ENCODE measurements around the gene SMAP2.
"Not testable (repeated sequence)": the region's sequence is repeated elsewhere in the genome, so short reads cannot be mapped to it uniquely, and the experiment has no call there.

Gene SMAP2

DNA sequence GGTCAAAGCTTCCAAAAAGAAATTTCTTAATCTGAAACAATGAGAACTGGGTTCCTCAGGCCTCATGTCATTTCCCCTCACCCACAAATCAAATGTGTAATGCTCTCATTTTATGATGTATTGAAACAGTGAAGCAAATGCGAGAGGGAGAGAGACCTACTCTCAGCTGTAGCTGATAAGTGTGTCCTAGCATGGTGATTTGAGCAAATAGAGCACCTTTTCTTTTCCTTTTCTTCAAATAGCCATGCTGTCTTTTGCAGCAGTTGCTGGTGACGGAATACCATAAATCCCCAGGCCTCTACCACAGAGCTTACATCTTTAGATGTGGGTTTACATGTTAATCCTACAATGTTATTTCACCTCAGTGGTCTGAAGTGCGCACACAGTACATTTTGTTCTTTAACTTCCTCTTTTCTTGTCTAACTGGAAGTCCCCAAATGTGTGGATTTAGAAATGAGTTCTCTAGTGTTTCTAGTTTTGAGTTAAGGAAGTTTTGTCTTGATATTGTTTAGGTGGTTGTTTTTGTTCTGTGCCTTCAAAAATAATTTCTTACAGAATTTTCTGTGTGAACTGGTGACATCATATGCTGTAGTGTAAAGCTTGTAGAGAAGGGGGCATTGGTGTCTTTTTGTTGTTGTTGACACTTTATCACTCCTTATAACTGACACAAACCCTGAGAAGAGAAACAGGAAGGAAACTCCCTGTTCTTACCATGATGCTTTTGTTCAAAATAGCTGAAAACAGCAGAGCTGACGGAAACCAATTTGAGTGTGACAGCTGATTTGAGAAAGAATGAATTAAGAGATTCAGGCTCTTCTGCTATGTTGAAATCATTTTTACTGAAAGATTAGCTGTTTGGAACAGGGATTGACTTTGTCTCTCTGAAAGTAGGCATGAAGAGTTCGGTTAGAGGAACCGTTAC is 12.2 kb downstream of the SMAP2 start:
- H3K27ac ChIP-seq (ENCODE audit: low read length), result peak overlapping the region; percentile 99
- peaks cover 81% of the 10 kb centered on the region for H3F3A ChIP-seq (ENCODE audit: insufficient read depth, low read length)
- H3K36me3 ChIP-seq (replicated peaks; ENCODE audit: insufficient read depth, low read length), result 0 out of 2 replicates have a peak, but pooled peaks cover 4% of the 10 kb centered on the region
- peak overlapping the region; percentile 50 for H3K4me3 ChIP-seq (ENCODE audit: low read length)
- peak overlapping the region; percentile 94 for H3K4me2 ChIP-seq (ENCODE audit: low read depth, low read length)
- no peaks in the 10 kb centered on the region for H3K9me3 ChIP-seq (replicated peaks; ENCODE audit: insufficient read depth, low read length)
- peaks cover 86% of the 10 kb centered on the region for H3K4me1 ChIP-seq (ENCODE audit: low read length)
- H3K27me3 ChIP-seq (replicated peaks; ENCODE audit: insufficient read depth, low read length), result no peaks in the 10 kb centered on the region
- no peak overlapping the region for H2AFZ ChIP-seq (ENCODE audit: low read length)
- DNase-seq, result peak; percentile 89
- H4K20me1 ChIP-seq (ENCODE audit: insufficient read depth, low read length), result no peaks in the 10 kb centered on the region
- peaks cover 86% of the 10 kb centered on the region for H3K79me2 ChIP-seq (ENCODE audit: low read length)
- H3K9ac ChIP-seq (ENCODE audit: low read length), result peak overlapping the region; percentile 89
- no peaks in the 10 kb centered on the region for H3K9me2 ChIP-seq (replicated peaks; ENCODE audit: insufficient read depth, low read length)
- TF ChIP-seq EZH2 (optimal IDR thresholded peaks at IDR 0.05; ENCODE audit: low read depth, low read length), result no peak
- TF ChIP-seq EZH2phosphoT487 (IDR thresholded peaks at IDR 0.05; ENCODE audit: low read length), result no peak
- TF ChIP-seq, protein P1, sequence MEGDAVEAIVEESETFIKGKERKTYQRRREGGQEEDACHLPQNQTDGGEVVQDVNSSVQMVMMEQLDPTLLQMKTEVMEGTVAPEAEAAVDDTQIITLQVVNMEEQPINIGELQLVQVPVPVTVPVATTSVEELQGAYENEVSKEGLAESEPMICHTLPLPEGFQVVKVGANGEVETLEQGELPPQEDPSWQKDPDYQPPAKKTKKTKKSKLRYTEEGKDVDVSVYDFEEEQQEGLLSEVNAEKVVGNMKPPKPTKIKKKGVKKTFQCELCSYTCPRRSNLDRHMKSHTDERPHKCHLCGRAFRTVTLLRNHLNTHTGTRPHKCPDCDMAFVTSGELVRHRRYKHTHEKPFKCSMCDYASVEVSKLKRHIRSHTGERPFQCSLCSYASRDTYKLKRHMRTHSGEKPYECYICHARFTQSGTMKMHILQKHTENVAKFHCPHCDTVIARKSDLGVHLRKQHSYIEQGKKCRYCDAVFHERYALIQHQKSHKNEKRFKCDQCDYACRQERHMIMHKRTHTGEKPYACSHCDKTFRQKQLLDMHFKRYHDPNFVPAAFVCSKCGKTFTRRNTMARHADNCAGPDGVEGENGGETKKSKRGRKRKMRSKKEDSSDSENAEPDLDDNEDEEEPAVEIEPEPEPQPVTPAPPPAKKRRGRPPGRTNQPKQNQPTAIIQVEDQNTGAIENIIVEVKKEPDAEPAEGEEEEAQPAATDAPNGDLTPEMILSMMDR (IDR thresholded peaks at IDR 0.05; ENCODE audit: low read length), result no peak

DNA sequence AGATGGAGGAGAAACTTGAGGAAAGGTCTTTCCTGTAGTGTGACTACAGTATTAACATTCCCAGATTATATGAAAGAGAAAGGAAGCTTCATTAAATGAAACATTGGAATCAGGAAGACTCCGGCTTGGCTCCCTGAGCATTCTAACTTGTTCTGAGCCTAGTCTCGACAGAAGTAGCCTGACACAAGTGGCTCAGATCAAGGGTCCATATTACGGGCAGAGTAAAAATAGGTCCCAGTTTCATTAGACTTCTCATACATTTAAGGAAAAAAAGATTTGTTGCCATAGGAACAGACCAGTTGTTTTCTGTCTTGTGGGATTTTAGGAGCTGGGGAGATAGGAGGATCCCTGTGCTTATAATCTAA is 12.8 kb downstream of the SMAP2 start:
- no peak overlapping the region for H2AFZ ChIP-seq (ENCODE audit: low read length)
- TF ChIP-seq EZH2phosphoT487 (IDR thresholded peaks at IDR 0.05; ENCODE audit: low read length), result no peak
- no peak for TF ChIP-seq EZH2 (optimal IDR thresholded peaks at IDR 0.05; ENCODE audit: low read depth, low read length)
- TF ChIP-seq, protein P1 (IDR thresholded peaks at IDR 0.05; ENCODE audit: low read length), result no peak
- peaks cover 86% of the 10 kb centered on the region for H3K4me1 ChIP-seq (ENCODE audit: low read length)
- H3K4me2 ChIP-seq (ENCODE audit: low read depth, low read length), result peak overlapping the region; percentile 94
- peak overlapping the region; percentile 99 for H3K27ac ChIP-seq (ENCODE audit: low read length)
- no peaks in the 10 kb centered on the region for H3K9me2 ChIP-seq (replicated peaks; ENCODE audit: insufficient read depth, low read length)
- H3K4me3 ChIP-seq (ENCODE audit: low read length), result peak overlapping the region; percentile 50
- H3K9ac ChIP-seq (ENCODE audit: low read length), result peak overlapping the region; percentile 89
- H3K36me3 ChIP-seq (replicated peaks; ENCODE audit: insufficient read depth, low read length), result 0 out of 2 replicates have a peak, but pooled peaks cover 4% of the 10 kb centered on the region
- H3K79me2 ChIP-seq (ENCODE audit: low read length), result peaks cover 86% of the 10 kb centered on the region
- no peaks in the 10 kb centered on the region for H3K9me3 ChIP-seq (replicated peaks; ENCODE audit: insufficient read depth, low read length)
- peaks cover 77% of the 10 kb centered on the region for H3F3A ChIP-seq (ENCODE audit: insufficient read depth, low read length)
- DNase-seq, result no peak
- no peaks in the 10 kb centered on the region for H3K27me3 ChIP-seq (replicated peaks; ENCODE audit: insufficient read depth, low read length)
- no peaks in the 10 kb centered on the region for H4K20me1 ChIP-seq (ENCODE audit: insufficient read depth, low read length)

DNA sequence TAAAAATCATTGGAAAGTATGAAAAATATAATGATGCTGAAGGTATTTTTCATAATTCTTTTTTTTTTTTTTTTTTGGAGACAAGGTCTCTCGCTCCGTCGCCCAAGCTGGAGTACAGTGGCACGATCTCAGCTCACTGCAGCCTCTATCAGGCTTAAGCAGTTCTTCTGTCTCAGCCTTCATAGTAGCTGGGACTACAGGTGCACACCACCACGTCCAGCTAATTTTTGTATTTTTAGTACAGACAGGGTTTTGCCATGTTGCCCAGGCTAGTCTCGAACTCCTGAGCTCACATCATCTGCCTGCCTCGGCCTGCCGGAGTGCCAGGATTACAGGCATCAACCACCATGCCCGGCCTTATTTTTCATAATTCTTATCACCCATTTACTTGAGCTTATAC is 13.3 kb downstream of the SMAP2 start:
- H4K20me1 ChIP-seq (ENCODE audit: insufficient read depth, low read length), result no peaks in the 10 kb centered on the region
- peaks cover 87% of the 10 kb centered on the region for H3K79me2 ChIP-seq (ENCODE audit: low read length)
- no peak for DNase-seq
- peak overlapping the region; percentile 99 for H3K27ac ChIP-seq (ENCODE audit: low read length)
- no peaks in the 10 kb centered on the region for H3K27me3 ChIP-seq (replicated peaks; ENCODE audit: insufficient read depth, low read length)
- H3K36me3 ChIP-seq (replicated peaks; ENCODE audit: insufficient read depth, low read length), result 0 out of 2 replicates have a peak, but pooled peaks cover 4% of the 10 kb centered on the region
- peak overlapping the region; percentile 50 for H3K4me3 ChIP-seq (ENCODE audit: low read length)
- peaks cover 77% of the 10 kb centered on the region for H3F3A ChIP-seq (ENCODE audit: insufficient read depth, low read length)
- TF ChIP-seq, protein P1 (IDR thresholded peaks at IDR 0.05; ENCODE audit: low read length), result no peak
- TF ChIP-seq EZH2phosphoT487 (IDR thresholded peaks at IDR 0.05; ENCODE audit: low read length), result no peak
- TF ChIP-seq EZH2 (optimal IDR thresholded peaks at IDR 0.05; ENCODE audit: low read depth, low read length), result no peak
- H2AFZ ChIP-seq (ENCODE audit: low read length), result no peak overlapping the region
- peak overlapping the region; percentile 89 for H3K9ac ChIP-seq (ENCODE audit: low read length)
- H3K9me2 ChIP-seq (replicated peaks; ENCODE audit: insufficient read depth, low read length), result no peaks in the 10 kb centered on the region
- peak overlapping the region; percentile 94 for H3K4me2 ChIP-seq (ENCODE audit: low read depth, low read length)
- peaks cover 88% of the 10 kb centered on the region for H3K4me1 ChIP-seq (ENCODE audit: low read length)
- no peaks in the 10 kb centered on the region for H3K9me3 ChIP-seq (replicated peaks; ENCODE audit: insufficient read depth, low read length)

DNA sequence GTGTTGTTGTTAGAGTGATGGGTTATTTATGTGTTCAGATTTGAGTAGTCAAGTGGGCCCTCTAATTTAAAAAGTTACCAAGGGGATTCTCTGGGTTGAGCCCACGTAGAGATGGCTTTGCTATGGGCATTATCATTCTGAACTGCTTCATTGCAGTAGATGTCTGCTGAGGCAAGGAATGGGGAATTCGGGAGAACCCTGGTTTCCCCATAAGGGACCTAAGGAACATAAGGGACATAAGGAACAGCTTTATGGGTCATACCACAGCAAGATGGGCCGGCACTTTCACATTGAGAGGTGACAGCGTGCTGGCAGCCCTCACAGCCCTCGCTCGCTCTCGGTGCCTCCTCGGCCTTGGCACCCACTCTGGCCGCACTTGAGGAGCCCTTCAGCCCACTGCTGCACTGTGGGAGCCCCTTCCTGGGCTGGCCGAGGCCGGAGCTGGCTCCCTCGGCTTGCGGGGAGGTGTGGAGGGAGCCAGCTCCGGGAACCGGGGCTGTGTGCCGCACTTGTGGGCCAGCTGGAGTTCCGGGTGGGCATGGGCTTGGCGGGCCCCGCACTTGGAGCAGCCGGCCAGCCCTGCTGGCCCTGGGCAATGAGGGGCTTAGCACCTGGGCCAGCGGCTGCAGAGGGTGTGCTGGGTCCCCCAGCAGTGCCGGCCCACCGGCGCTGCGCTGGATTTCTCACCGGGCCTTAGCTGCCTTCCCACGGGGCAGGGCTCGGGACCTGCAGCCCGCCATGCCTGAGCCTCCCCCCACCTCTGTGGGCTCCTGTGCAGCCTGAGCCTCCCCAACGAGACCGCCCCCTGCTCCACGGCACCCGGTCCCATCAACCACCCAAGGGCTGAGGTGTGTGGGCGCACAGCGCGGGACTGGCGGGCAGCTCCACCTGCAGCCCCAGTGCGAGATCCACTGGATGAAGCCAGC is 14.1 kb downstream of the SMAP2 start:
- peak overlapping the region; percentile 94; the same call in 1 of the 2 replicates for H3K4me2 ChIP-seq (ENCODE audit: low read depth, low read length)
- H3K79me2 ChIP-seq (ENCODE audit: low read length), result peaks cover 87% of the 10 kb centered on the region
- H3K9ac ChIP-seq (ENCODE audit: low read length), result peak overlapping the region; percentile 89; the same call in 1 of the 2 replicates
- H3F3A ChIP-seq (ENCODE audit: insufficient read depth, low read length), result peaks cover 71% of the 10 kb centered on the region
- H3K27ac ChIP-seq (ENCODE audit: low read length), result peak overlapping the region; percentile 99
- H3K4me1 ChIP-seq (ENCODE audit: low read length), result peaks cover 87% of the 10 kb centered on the region
- not testable (repeated sequence) for DNase-seq; H3K4me3 ChIP-seq (ENCODE audit: low read length); H3K36me3 ChIP-seq (replicated peaks; ENCODE audit: insufficient read depth, low read length); H2AFZ ChIP-seq (ENCODE audit: low read length); H3K9me2 ChIP-seq (replicated peaks; ENCODE audit: insufficient read depth, low read length); H3K9me3 ChIP-seq (replicated peaks; ENCODE audit: insufficient read depth, low read length); H4K20me1 ChIP-seq (ENCODE audit: insufficient read depth, low read length); H3K27me3 ChIP-seq (replicated peaks; ENCODE audit: insufficient read depth, low read length)

All from MM.1S (cell line).